HG02763 (cell line): Measurements from ENCODE around the gene IQUB.
"Not testable (repeated sequence)": the region's sequence is repeated elsewhere in the genome, so short reads cannot be mapped to it uniquely, and the experiment has no call there.

Experiments used
- ATAC-seq: cut with Tn5 transposase; IDR thresholded peaks from one replicate; pipeline ENCODE4 v1.9.1; 2021; ENCODE audit warnings: mild to moderate bottlenecking, moderate library complexity; ENCODE audit not compliant: unreplicated experiment

IQUB gene

DNA sequence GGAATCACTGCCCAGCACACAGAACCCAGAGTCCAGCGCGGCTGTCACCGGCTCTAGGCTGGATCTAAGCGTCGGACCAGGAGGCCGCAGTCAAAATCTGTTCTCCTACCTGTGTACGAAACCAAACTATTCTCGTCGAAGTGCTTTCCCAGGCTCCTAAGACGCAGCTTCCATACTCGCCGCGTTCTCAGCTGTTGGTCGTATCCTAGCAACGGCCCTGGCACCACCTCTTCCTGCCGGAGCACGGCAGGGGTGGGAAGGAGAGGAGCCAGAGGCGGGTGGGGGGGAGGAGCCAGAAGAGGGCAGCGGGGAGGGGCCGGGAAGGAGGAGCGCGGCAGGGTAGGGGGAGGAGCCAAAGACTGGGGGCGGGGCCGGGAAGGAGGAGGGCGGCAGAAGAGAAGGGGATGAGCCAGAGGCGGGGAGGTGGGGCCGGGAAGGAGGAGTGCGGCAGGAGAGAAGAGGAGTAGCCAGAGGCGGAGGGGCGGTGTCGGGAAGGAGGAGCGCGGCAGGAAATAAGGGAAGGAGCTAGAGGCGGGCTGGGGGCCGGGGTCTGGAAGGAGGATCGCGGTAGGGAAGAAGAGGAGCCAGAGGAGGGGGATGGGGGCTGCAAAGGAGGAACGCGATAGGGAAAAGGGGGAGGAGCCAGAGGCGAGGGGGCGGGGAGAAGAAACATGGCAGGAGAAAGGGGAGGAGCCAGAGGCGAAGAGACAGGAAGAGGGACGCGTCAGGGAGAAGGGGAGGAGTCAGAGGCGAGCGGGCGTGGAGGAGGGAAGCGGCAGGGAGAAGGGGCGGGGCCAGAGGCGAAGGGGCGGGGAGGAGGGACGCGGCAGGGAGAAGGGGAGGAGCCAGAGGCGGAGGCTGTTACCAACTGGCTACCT is at the start of gene IQUB:
TSS of gene IQUB (minus strand) at position 213 of the 878 bp plus-strand sequence. CDS start 22,255 bp downstream, outside the sequence.
- ATAC-seq, result peak; percentile 78

DNA sequence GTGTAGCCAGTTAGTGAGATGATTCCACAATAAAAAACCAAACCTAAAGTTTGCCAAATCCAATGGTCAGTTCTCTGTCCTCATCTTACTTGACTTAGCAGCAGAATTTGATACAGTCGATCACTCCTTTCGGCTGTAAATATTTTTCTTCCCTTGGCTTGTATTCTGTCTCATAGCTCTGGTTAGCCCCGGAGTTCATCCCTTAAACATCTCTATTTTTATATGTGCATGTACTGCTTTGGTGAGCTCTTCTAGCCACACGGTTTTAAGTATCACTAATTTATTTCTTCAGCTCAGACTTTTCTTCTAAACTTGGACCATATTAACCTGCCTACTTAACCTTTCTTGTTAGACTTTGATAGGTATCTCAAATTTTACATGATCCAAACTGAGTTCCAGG is 49.4 kb upstream of the IQUB start:
- ATAC-seq, result no peak

DNA sequence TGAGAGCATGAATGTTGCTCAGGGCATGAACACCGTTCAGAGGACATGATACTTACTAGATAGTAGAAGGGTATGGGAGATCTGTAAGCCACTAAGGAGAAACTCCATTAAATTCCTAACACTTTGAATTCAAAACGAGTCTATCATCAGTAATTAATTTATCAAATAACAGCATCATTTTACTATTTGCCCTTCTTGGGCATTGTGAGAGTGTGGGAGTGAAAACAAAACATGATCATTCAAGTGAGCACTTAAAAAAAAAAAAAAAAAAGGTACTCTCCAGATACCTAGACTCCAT is 46.7 kb upstream of the IQUB start:
- ATAC-seq, result no peak

DNA sequence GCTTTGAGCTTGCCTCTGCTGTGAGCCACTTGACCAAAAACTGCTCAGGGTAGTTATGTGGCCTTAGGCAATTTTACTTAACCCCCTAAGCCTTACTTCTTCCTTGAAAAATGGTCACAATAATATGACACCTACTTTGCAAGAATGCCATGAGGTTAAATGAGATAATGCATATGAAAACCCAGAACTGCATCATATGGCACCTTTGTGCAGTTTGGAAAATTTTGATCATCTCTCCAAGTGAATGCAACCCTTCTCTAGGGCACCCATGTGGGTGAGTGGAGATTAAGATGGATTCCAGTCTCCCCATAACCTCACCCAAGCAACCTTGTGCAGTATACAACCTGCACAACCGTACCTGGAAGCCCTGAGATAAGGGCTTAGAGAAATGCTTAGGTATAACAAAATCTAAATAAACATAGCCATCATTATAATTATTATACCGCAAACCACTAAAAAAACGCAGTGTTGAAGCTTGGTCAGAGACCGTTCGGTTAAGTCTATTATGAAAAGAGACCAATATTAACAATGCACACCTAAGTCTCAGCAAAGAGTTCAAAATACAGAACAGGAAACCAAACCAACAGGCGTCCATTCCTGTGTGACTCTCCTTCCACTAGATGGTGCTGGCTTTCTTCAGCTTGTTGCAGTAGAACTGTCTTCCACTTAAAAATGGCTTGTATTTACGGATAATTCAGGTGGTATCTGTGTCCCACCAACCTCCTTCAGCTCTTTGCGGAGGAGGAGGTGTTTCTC is 46.2 kb upstream of the IQUB start:
- ATAC-seq, result peak; percentile 65

DNA sequence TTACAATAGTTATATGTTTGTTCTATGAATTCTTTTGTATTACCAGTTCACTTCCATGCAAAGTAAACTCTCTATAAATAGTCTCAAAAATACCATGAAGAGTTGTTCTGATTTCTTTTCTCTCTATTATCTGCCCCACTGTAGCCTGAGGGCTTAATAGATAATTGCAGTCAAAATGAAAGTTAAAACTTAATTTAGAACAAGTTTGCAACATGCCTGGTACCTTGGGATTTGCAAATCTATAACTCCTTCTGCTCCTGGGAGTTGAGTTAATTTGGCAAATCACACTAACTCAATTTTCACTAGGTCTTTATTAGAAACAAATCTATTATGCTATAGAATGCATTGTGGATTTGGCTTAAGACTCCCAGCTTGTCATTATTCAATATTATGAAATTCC is 45.0 kb upstream of the IQUB start:
- ATAC-seq, result no peak

DNA sequence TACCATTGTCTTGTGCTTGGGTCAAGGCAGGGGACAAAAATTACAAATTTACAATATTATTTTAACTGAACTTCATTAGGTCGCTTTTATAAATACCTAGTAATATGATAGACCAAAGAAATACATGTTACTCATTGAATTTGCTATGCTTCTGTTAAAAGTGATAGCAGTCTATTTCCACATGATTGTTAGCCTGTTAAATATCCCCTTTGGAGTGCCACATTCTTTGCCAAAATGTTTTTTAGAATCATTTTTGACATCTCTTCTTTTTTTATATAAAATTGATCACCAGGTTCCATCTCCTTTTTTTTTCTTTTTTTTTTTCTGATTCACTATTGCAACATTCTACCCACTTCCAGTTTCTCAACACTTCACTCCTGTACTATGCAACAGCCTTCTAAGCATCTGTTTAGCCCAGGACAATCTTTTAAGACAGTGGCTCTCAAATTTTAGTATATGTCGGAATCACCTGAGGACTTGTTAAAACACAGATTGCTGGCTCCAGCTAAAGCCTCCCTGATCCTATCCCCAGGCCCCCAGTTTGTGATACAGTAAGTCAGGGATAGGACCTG is 39.6 kb upstream of the IQUB start:
- ATAC-seq, result no peak

DNA sequence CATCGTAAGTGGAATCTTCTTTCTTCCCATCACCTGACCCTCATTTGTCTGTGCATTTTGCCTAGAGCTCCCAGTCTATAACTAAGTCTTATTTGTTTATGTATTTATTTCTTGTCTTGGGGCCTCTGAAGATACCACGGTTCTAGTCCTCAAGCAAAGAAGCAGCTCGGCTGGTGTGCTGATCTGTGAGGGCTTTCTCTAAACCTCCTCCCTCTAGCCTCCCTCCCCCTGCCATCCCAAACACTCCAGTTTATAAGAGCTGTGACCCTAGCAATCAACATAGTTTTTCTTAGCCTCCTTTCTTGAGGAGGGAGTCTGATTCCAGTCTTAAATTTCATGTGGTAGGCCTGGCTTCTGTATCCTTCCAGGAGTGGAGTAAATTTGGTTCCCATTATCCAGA is 38.9 kb upstream of the IQUB start:
- no peak for ATAC-seq

DNA sequence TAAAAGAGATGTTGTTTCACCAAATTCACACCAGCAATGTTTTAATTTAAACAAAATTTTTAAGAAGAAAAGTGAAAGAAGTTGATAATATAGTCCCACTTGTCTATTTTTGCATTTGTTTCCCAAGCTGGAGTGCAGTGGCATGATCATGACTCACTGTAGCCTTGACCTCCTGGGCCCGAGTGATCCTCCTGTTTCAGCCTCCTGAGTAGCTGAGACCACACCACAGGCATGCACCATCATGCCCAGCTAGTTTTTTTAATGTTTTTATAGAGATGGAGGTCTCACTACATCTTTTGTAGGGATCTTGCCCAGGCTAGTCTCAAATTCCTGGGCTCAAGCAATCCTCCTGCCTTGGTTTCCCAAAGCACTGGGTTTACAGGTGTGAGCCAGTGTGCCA is 37.3 kb upstream of the IQUB start:
- no peak for ATAC-seq

DNA sequence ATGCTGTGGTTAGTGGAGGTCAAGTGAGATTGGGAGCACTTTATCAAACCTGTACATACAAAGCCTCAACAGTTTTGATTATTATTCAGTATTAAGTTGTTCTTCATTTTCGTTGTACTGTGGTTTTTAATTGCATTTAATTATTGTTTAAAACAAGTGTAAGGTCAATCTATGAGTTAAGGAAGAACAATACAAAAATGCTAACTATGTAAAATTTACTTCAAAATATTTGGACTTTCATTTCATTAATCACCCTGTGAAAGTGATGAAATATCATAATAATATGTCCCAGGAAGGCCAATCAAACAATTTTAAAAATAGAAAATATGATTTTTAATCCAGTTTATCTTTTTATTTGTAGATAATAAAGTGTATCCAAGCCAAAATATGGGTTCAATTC is 36.8 kb upstream of the IQUB start:
- ATAC-seq, result no peak

DNA sequence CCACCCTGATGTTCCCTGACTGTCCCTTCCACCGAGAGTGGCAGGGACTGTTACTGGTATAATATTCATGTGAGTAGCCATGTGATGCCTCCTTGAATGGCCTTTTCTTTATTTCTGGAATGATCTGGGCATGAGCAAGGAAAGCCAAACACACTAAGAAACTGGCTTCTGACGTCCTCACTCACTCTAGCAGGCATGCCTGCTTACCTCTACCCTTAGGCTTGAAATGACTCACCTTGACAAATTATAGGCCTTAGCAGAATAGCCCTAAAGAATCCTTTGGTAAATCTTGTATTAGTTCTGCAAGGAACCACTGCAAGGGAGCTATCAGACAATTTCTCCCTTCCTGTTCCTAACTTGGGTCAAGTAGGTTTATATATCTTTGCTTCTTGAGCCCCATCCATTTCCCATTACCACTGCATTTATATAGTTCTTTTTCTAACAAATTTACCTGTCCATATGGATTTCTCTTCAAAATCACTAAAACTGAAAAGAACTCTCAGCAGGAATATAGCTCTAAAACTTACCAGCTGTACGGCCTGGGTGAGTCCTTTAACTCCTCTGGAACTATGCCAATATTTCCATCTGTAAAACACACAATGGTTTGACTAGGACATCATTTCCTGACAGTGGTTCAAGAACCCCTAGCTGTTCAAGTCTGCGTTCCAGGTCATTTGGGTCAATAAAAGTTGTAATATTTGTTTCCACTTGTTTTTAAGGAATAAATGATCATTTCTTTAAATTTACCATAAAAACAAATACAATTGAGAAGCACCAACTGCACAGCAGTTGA is 36.2 kb upstream of the IQUB start:
- no peak for ATAC-seq

DNA sequence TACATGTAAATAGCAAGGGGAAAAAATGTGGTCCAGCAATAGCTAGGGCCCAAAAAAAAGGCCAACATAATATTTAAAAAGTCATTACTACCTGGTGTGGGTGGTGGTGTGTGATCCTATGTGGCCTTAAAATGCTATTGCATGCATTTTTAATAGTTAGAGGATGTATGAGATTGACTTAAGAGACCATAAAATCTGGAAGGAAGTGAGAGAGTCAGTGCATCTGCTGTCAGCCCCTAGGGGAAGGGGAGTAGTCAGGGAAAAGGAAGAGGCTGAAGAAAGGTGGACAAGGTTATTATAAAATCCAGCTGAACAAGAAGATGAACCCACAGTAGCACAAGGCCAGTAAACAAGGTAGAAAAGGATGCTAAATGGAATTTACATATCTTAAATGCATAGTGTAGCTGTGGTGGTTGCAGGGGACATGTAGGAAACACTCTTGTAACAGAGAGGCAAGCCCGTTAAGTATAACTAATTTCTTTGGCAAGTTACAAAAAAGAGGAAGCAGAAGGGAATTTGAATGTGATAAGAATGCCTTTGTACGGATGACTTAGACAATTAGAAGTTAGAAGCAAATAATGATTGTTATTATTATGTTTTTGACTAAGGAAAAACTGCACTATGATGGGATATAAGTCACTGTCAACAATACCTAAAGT is 35.1 kb upstream of the IQUB start:
- no peak for ATAC-seq

DNA sequence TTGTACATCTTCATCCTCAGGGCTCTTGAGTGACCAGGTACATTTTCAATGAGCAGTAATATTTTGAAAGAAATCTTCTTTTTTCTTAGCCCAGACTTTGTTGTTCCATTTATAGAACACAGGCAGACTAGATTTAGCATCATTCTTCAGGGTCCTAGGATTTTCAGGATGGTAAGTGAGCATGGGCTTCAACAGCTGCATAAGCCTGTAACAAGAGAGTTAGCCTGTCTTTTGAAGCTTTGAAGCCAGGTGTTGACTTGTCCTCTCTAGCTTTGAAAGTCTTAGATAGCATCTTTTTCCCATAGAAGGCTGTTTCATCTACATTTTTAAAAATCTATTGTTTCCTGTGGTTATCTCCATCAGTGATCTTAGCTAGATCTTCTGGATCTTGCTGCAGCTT is 27.7 kb upstream of the IQUB start:
- no peak for ATAC-seq

DNA sequence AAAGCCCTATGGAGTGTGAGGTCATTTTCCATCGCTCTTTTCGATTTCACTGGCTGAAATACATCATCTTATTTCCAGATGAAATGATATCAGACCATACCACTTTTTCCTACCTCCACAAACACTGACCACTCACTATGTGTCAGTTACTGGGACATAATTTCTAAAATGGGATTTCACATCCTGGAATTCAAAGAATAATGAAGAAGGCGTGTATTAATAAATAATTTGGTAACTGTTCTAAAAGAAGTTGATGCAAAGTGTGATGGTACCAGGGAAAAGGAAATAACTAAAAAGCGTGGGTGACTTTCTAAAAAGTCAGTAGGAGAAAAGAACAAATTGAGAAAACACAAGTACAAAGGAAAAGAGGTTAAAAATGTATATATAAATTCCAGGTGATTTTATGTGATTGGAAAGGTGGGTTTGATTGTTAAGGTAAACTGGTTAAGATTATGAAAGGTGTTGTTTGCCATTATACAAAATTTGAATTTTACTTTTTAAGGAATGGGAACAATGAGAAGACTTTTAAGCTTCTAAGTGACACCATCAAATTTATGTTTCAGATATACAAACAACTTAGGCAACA is 24.0 kb upstream of the IQUB start:
- no peak for ATAC-seq

DNA sequence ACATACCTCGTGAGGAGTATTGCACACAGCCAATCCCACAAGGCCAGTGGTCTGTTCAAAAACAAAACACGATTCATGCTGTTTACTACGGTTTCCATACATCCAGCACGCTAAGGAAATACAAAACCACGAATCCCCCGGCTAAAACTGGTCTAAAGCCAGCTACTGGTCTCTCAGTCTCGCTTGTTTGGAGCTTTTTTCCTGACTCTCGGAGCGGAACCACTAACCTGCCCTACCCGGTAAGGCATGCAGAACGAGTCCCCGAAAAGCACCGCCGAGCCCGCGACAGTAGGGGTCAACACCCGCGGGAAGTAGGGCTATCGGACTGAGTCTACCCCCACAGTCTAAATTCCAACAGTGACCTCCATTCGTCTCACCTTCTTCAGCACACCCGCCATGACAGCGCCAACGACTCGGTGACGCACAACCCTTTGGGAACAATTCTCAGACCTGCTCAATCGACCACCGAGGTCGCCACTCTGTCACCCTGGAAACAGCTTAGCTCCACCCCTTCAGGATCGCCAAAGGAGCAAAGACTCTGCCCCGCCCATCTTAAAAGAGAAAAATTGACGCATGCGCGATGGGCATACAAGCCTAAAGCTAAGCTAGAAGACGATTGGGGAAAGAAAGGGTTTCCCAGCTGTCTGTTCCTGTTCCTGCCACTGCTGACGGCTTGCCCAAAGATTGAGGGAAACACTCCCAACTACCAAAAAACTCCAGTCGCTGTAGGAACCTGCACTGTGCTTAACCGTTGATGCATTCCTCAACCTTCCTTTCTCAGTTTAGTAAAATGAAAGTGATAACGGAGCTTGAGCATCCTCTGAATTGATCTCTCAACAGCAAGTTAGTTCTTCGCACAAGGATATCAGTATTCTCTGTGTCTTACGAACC is 23.2 kb upstream of the IQUB start, which contains the start of gene NDUFA5:
TSS of gene NDUFA5 (minus strand) at position 421 of the 891 bp plus-strand sequence. CDS start at position 398, 23 bp downstream.
- ATAC-seq, result peak; percentile 99

DNA sequence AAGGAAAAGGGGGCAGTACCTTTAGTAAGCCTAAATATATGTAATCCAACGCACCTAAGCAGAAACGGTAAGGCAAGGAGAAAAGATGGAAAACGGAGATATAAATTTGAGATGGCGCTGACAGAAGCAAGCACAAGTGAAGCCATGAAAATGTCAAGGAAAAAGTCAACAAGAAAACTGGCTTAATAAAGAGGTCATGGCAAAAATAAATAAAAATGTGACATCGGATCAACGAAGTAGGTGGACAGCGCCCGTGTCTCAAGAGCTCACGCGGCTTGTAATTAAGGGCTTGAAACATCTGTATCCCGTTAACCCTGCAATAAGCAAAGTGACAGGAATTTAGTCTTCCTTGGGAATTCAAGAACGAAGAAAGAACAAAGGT is 22.6 kb upstream of the IQUB start:
- no peak for ATAC-seq

DNA sequence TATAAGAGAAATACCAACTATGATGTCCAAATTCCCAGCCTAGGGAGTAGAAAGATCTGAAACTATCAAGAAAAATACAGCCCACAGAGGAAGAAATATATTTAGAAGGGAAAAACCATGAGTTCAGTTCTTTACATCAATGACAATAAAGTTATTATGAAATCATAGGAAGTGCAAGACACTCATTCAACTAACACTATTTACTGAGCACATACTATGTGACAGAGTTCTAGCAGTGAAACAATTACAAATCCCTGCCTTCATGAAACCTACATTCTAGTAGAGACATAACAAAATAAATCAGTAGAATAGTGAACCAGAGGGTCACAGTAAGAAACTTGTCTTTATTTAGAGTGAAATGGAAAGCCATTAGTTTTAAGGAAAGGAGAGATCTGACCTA is 21.1 kb upstream of the IQUB start:
- ATAC-seq, result no peak

DNA sequence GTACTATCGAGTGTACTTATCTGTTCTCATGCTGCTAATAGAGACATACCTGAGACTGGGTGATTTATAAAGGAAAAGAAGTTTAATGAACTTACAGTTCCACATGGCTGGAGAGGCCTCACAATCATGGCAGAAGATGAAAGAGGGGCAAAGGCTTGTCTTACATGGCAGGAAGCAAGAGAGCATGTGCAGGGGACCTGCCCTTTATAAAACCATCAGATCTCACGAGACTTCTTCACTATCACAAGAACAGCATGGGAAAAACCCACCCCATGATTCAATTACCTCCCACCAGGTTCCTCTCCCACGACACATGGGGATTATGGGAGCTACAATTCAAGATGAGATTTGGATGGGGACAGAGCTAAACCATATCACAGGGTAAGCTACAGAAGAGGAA is 18.8 kb upstream of the IQUB start:
- ATAC-seq, result no peak

DNA sequence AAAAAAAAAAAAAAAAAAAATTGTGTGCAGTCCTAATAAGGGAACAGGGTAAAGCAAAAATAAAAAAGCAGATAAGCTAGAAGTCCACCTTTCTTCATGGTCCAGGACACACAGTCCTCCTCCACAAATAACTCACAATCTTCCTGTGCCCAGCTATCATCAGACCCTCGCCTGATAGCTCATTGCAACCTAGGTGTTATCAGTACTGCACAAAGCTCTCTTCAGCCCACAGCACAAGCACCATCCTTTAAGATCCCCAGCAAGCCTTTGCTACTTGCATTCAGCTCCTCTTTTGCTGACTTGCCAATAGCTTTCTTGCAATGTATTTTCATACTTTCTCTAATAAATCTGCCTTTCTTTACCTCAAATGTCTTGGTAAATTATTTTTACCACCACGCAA is 18.2 kb upstream of the IQUB start:
- no peak for ATAC-seq

DNA sequence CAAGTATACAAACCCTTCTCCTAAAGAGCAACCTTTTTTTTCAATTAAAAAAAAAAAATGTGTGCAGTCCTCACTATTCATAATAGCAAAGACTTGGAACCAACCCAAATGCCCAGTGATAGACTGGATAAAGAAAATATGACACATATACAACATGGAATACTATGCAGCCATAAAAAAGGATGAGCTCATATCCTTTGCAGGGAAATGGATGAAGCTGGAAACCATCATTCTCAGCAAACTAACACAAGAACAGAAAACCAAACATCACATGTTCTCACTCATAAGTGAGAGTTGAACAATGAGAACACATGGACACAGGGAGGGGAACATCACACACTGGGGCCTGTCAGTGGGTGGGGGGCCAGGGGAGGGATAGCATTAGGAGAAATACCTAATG is 17.7 kb upstream of the IQUB start:
- ATAC-seq, result not testable (repeated sequence)
